ENCODE results near the gene CR1L.

Gene CR1L

GRCh38 chr1:207627496-207627895, 17.4 kb upstream of the CR1L start:
- no peak for TF ChIP-seq FOXP2 (optimal IDR thresholded peaks at IDR 0.05; ENCODE audit: borderline replicate concordance, extremely low read depth, extremely low read length, insufficient read depth)
- TF ChIP-seq REST (IDR thresholded peaks at IDR 0.05; ENCODE audit: insufficient read depth in 1 of 2, low read depth in 2 of 2, low read length in 2 of 2), result no peak
- TF ChIP-seq TAF1 (IDR thresholded peaks at IDR 0.05; ENCODE audit: borderline replicate concordance, insufficient read depth, low read length), result no peak
- TF ChIP-seq SIN3A (IDR thresholded peaks at IDR 0.05; ENCODE audit: borderline replicate concordance, insufficient read depth, low read length), result no peak
- TF ChIP-seq POLR2AphosphoS5 (IDR thresholded peaks at IDR 0.05; ENCODE audit: low read depth, low read length), result no peak

- TF ChIP-seq REST (IDR thresholded peaks at IDR 0.05; ENCODE audit: insufficient read depth in 1 of 2, low read depth in 2 of 2, low read length in 2 of 2), result no peak
- no peak for TF ChIP-seq SIN3A (IDR thresholded peaks at IDR 0.05; ENCODE audit: borderline replicate concordance, insufficient read depth, low read length)
- no peak for TF ChIP-seq POLR2AphosphoS5 (IDR thresholded peaks at IDR 0.05; ENCODE audit: low read depth, low read length)
- TF ChIP-seq TAF1 (IDR thresholded peaks at IDR 0.05; ENCODE audit: borderline replicate concordance, insufficient read depth, low read length), result no peak
- no peak for TF ChIP-seq FOXP2 (optimal IDR thresholded peaks at IDR 0.05; ENCODE audit: borderline replicate concordance, extremely low read depth, extremely low read length, insufficient read depth)
These were observed 16.2 kb upstream of the CR1L start for GRCh38 chr1:207628776-207629175.

GRCh38 chr1:207631137-207631536, 13.8 kb upstream of the CR1L start:
- no peak for TF ChIP-seq REST (IDR thresholded peaks at IDR 0.05; ENCODE audit: insufficient read depth in 1 of 2, low read depth in 2 of 2, low read length in 2 of 2)

GRCh38 chr1:207633226-207633625, 11.7 kb upstream of the CR1L start:
- TF ChIP-seq SIN3A (IDR thresholded peaks at IDR 0.05; ENCODE audit: borderline replicate concordance, insufficient read depth, low read length) (no peak), TAF1 (IDR thresholded peaks at IDR 0.05; ENCODE audit: borderline replicate concordance, insufficient read depth, low read length) (no peak), FOXP2 (optimal IDR thresholded peaks at IDR 0.05; ENCODE audit: borderline replicate concordance, extremely low read depth, extremely low read length, insufficient read depth) (no peak), POLR2AphosphoS5 (IDR thresholded peaks at IDR 0.05; ENCODE audit: low read depth, low read length) (no peak), REST (IDR thresholded peaks at IDR 0.05; ENCODE audit: insufficient read depth in 1 of 2, low read depth in 2 of 2, low read length in 2 of 2) (no peak)

GRCh38 chr1:207644166-207644851, 624 bp upstream of the CR1L start:
- TF ChIP-seq TAF1 (IDR thresholded peaks at IDR 0.05; ENCODE audit: borderline replicate concordance, insufficient read depth, low read length), result no peak
- TF ChIP-seq SIN3A (IDR thresholded peaks at IDR 0.05; ENCODE audit: borderline replicate concordance, insufficient read depth, low read length), result no peak
- no peak for TF ChIP-seq REST (IDR thresholded peaks at IDR 0.05; ENCODE audit: insufficient read depth in 1 of 2, low read depth in 2 of 2, low read length in 2 of 2)
- no peak for TF ChIP-seq FOXP2 (optimal IDR thresholded peaks at IDR 0.05; ENCODE audit: borderline replicate concordance, extremely low read depth, extremely low read length, insufficient read depth)
- no peak for TF ChIP-seq POLR2AphosphoS5 (IDR thresholded peaks at IDR 0.05; ENCODE audit: low read depth, low read length)
